Ovary (tissue), 9 donors: Measurements from ENCODE around the gene GNB1L. TPM values are rescaled to one million over a fixed set of nuclear protein-coding genes. Genes with fewer than 3 reads are reported as not detected.

Source experiments
- DNase-seq, 5 donors: peaks; one replicate each; pipeline ENCODE4 v3.0.0-alpha.2; 2019 to 2020
- H3K27ac ChIP-seq, 2 donors: fragments of 200-600 bp; one replicate each; pipeline versions ENCODE4 v1.5.1 to v1.8.0; 2019 to 2022
- H3K27me3 ChIP-seq: fragments of 200-600 bp; one replicate; pipeline ENCODE4 v1.8.0; 2022
- H3K36me3 ChIP-seq: fragments of 200-600 bp; sonication (generic); one replicate; pipeline ENCODE4 v1.5.1; 2019
- H3K4me1 ChIP-seq: one replicate; pipeline ENCODE4 v1.8.1; 2013; ENCODE audit warnings: mild to moderate bottlenecking, moderate library complexity; ENCODE audit not compliant: insufficient read depth
- H3K4me3 ChIP-seq: fragments of 200-600 bp; sonication (generic); one replicate; pipeline ENCODE4 v1.5.1; 2017
- H3K9me3 ChIP-seq, 2 donors: fragments of 200-600 bp in 1 of 2; sonication (generic) in 1 of 2; one replicate each; pipeline versions ENCODE4 v1.5.1 to v1.8.1; 2013 to 2019; ENCODE audit warnings: mild to moderate bottlenecking in 1 of 2, moderate library complexity in 1 of 2
- CTCF ChIP-seq, 3 donors: fragments of 450-650 bp in 2 of 3; fragments of 200-600 bp in 1 of 3; IDR thresholded peaks; one replicate each; pipeline versions ENCODE4 v1.5.1 to v1.8.0; 2016 to 2022; ENCODE audit warnings: antibody characterized with exemption in 3 of 3, mild to moderate bottlenecking in 1 of 3
- EP300 ChIP-seq: sonication (generic); formaldehyde crosslinking; IDR thresholded peaks from one replicate; pipeline ENCODE4 v1.6.1; 2017; ENCODE audit warnings: antibody characterized with exemption
- POLR2A ChIP-seq: fragments of 450-650 bp; IDR thresholded peaks from one replicate; pipeline ENCODE4 v1.6.1; 2017; ENCODE audit warnings: antibody characterized with exemption, mild to moderate bottlenecking, moderate library complexity
- WGBS, 3 donors: extraction: QIAGEN DNeasy Blood & Tissue Kit in 1 of 3; methylation state at CpG; one replicate each; pipeline versions ENCODE4 v1.1.5 to v1.1.7; 2013 to 2017; 5-methylcytosine and 5-hydroxymethylcytosine counted together
- intact Hi-C, 4 donors: fragments of 100-400 bp; cut with DNase I; formaldehyde crosslinking; loops; one replicate each; pipeline versions ENCODE4 v1.11.0 to v1.15.1; 2022 to 2023
- polyA plus RNA-seq, 2 donors: library from polyadenylated mRNA; stranded (reverse); fragments of 200-250 nt in 1 of 2; fragments of 350-450 nt in 1 of 2; fragmentation: Illumina TruSeq in 1 of 2; extraction: RNeasy Lipid Tissue Mini Kit (QIAGEN cat#74804) in 1 of 2; gene quantifications; one replicate each; pipeline ENCODE4 v1.2.3, GENCODE V29; 2013 to 2014
- total RNA-seq, 7 donors: library from RNA; depleted of rRNA in 2 of 7; stranded (reverse); fragments of >200 nt in 2 of 7; fragmentation: NEBNext Ultra II Directional in 3 of 7; extraction: Animal tissue kit (Norgen Biotek cat#: 25700) in 3 of 7; gene quantifications; one replicate each; pipeline versions ENCODE4 v1.1.0 to v1.2.4, GENCODE V29; 2016 to 2023
- donor health status: DM: no; HTN: no; CAD: no; lungs with moderate emphysema.
- donor health status: DM: no; HTN: no; CAD: no.
- donor health status: Bipolar disorder and iron deficiency.
- donor health status: DM: yes; HTN: yes; CAD: no.
- donor health status: DM: no; HTN: no; CAD: no.
- donor health status: DM: yes; HTN: yes; CAD: no.

The GNB1L gene
- total and polyA plus RNA-seq, 9 donors: 3.1 to 14.9 (median 5.8) TPM; not detected in 1

GRCh38 chr22:19857382-19857781 lies 2.7 kb upstream of the GNB1L start:
- intact Hi-C loops: no loop called here
- TF ChIP-seq EP300 (no peak), POLR2A (no peak), CTCF (IDR thresholded peaks at IDR 0.05) (no peak)

GRCh38 chr22:19855504-19856409 lies 1.1 kb upstream of the GNB1L start:
- 5 to 7% (median 7%) methylated on average over 24 of the region's 24 CpGs for WGBS, 3 donors
- peak overlapping the region; percentile 73 to 85 for H3K27ac ChIP-seq
- peaks cover 12% of the 10 kb centered on the region for H3K4me1 ChIP-seq
- no peaks in the 10 kb centered on the region for H3K9me3 ChIP-seq
- intact Hi-C loops: no loop called here
- TF ChIP-seq CTCF (IDR thresholded peaks at IDR 0.05) (no peak), EP300 (peak; percentile 2)
- peak overlapping the region; percentile 92 for H3K4me3 ChIP-seq
- peak; percentile 70 to 77 (median 74) for DNase-seq
- H3K36me3 ChIP-seq: no peaks in the 10 kb centered on the region
- no peaks in the 10 kb centered on the region for H3K27me3 ChIP-seq

More at GRCh38 chr22:19857382-19857781, 2.7 kb upstream of the GNB1L start:
- Histone ChIP-seq H3K4me3 (no peak overlapping the region), H3K27ac (no peak overlapping the region), H3K36me3 (no peaks in the 10 kb centered on the region), H3K27me3 (no peaks in the 10 kb centered on the region), H3K4me1 (peaks cover 12% of the 10 kb centered on the region), H3K9me3 (no peaks in the 10 kb centered on the region)
- 96 to 99% (median 97%) methylated on average over 3 of the region's 3 CpGs for WGBS, 3 donors
- no peak for DNase-seq

- Histone ChIP-seq H3K36me3 (no peaks in the 10 kb centered on the region), H3K9me3 (no peaks in the 10 kb centered on the region), H3K27me3 (no peaks in the 10 kb centered on the region), H3K27ac (peak overlapping the region; percentile 51 to 85), H3K4me3 (peak overlapping the region; percentile 92), H3K4me1 (peaks cover 12% of the 10 kb centered on the region)
- intact Hi-C loops: loop anchor here in 1 of 4 donors (5.0 kb wide), 2 partner anchors 38 to 88 kb away; partner anchors contain the start of genes COMT and TXNRD2
- DNase-seq: peak in 2 of 5 donors; percentile 37 to 44
- WGBS, 3 donors: 1% methylated on average over 43 to 49 of the region's 49 CpGs
- TF ChIP-seq EP300: no peak
- TF ChIP-seq POLR2A: no peak
- TF ChIP-seq CTCF (IDR thresholded peaks at IDR 0.05): no peak
Measured at GRCh38 chr22:19853879-19854777, 546 bp downstream of the GNB1L start.
